ENCODE data around the gene DCDC1. TPM values are rescaled to one million over a fixed set of nuclear protein-coding genes. Genes with fewer than 3 reads are reported as not detected.

DCDC1 gene
- polyA plus RNA-seq, 3 donors = 0.03 TPM; not detected in 2

- no peak overlapping the region for H3K4me2 ChIP-seq (replicated peaks; ENCODE audit: extremely low read depth, low read length, poor library complexity, severe bottlenecking)
- no peaks in the 10 kb centered on the region for H3K79me2 ChIP-seq (ENCODE audit: insufficient read depth, low read length)
- no peak overlapping the region for H3K9ac ChIP-seq (ENCODE audit: insufficient read depth, low read length, poor library complexity, severe bottlenecking)
- H4K20me1 ChIP-seq (ENCODE audit: insufficient read depth, low read length) = no peaks in the 10 kb centered on the region
- intact Hi-C loops (cut with micrococcal nuclease) = no loop called here
- peaks cover 0 to 2% (median 1%) of the 10 kb centered on the region in 3 donors for H3K27me3 Mint-ChIP-seq (ENCODE audit: low read depth in 3 of 3)
- no peaks in the 10 kb centered on the region for H3K27me3 ChIP-seq (ENCODE audit: control insufficient read depth in 2 of 2, insufficient read depth in 2 of 2, low read length in 2 of 2)
- no peaks in the 10 kb centered on the region for H3K4me1 ChIP-seq (ENCODE audit: control insufficient read depth in 1 of 2, insufficient read depth in 2 of 2, low read length in 2 of 2)
- no peaks in the 10 kb centered on the region for H3K9me3 ChIP-seq (replicated peaks in 1 of 2; ENCODE audit: control insufficient read depth in 1 of 2, insufficient read depth in 1 of 2, low read length in 2 of 2)
- no peaks in the 10 kb centered on the region for H3K36me3 ChIP-seq (replicated peaks in 1 of 2; ENCODE audit: control insufficient read depth in 1 of 2, insufficient read depth in 2 of 2, low read length in 2 of 2)
- H3K27ac Mint-ChIP-seq = no peak overlapping the region
- no CpG with 5 or more reads among the region's 2 CpGs for WGBS (ENCODE audit: insufficient coverage)
- no peak overlapping the region for H2AFZ ChIP-seq (ENCODE audit: insufficient read depth, low read depth, low read length, poor library complexity, severe bottlenecking)
- H3K27ac ChIP-seq (ENCODE audit: low read depth in 1 of 2, low read length in 2 of 2) = no peak overlapping the region
- no peaks in the 10 kb centered on the region for H3K36me3 Mint-ChIP-seq
- peaks cover 0 to 1% (median 0%) of the 10 kb centered on the region in 7 donors for H3K9me3 Mint-ChIP-seq
- no peak for TF ChIP-seq CTCF (IDR thresholded peaks at IDR 0.05)
- H3K4me1 Mint-ChIP-seq = no peaks in the 10 kb centered on the region
- no peak for DNase-seq
- no peak overlapping the region for H3K4me3 Mint-ChIP-seq
- no peak overlapping the region for H3K4me3 ChIP-seq (replicated peaks in 1 of 3; ENCODE audit: low read depth in 2 of 3, low read length in 3 of 3)
These were observed 493.7 kb downstream of the DCDC1 start for GRCh38 chr11:30875806-30876205.

- H3K27me3 Mint-ChIP-seq (ENCODE audit: low read depth in 3 of 3) = peaks cover 0 to 2% (median 1%) of the 10 kb centered on the region in 3 donors
- Histone ChIP-seq H3K79me2 (ENCODE audit: insufficient read depth, low read length) (no peaks in the 10 kb centered on the region), H3K9me3 (replicated peaks in 1 of 2; ENCODE audit: control insufficient read depth in 1 of 2, insufficient read depth in 1 of 2, low read length in 2 of 2) (no peaks in the 10 kb centered on the region), H3K4me2 (replicated peaks; ENCODE audit: extremely low read depth, low read length, poor library complexity, severe bottlenecking) (no peak overlapping the region), H3K27ac (ENCODE audit: low read depth in 1 of 2, low read length in 2 of 2) (no peak overlapping the region), H4K20me1 (ENCODE audit: insufficient read depth, low read length) (no peaks in the 10 kb centered on the region), H3K27me3 (ENCODE audit: control insufficient read depth in 2 of 2, insufficient read depth in 2 of 2, low read length in 2 of 2) (no peaks in the 10 kb centered on the region), H3K36me3 (replicated peaks in 1 of 2; ENCODE audit: control insufficient read depth in 1 of 2, insufficient read depth in 2 of 2, low read length in 2 of 2) (no peaks in the 10 kb centered on the region), H3K4me3 (replicated peaks in 1 of 3; ENCODE audit: low read depth in 2 of 3, low read length in 3 of 3) (no peak overlapping the region), H3K4me1 (ENCODE audit: control insufficient read depth in 1 of 2, insufficient read depth in 2 of 2, low read length in 2 of 2) (no peaks in the 10 kb centered on the region), H2AFZ (ENCODE audit: insufficient read depth, low read depth, low read length, poor library complexity, severe bottlenecking) (no peak overlapping the region), H3K9ac (ENCODE audit: insufficient read depth, low read length, poor library complexity, severe bottlenecking) (no peak overlapping the region)
- H3K9me3 Mint-ChIP-seq = peaks cover 0 to 1% (median 0%) of the 10 kb centered on the region in 7 donors
- H3K4me3 Mint-ChIP-seq = no peak overlapping the region
- no peaks in the 10 kb centered on the region for H3K4me1 Mint-ChIP-seq
- intact Hi-C loops (cut with micrococcal nuclease) = no loop called here
- WGBS (ENCODE audit: insufficient coverage) = 70% methylated on average over 3 of the region's 3 CpGs
- H3K27ac Mint-ChIP-seq = no peak overlapping the region
- no peaks in the 10 kb centered on the region for H3K36me3 Mint-ChIP-seq
- no peak for DNase-seq
- no peak for TF ChIP-seq CTCF (IDR thresholded peaks at IDR 0.05)
These were observed 495.5 kb downstream of the DCDC1 start for GRCh38 chr11:30873924-30874610.

Measured in CD14-positive monocyte (primary cell).